Testis (tissue), 3 donors: ENCODE data around the gene CREG2. TPM values are rescaled to one million over a fixed set of nuclear protein-coding genes. Genes with fewer than 3 reads are reported as not detected.

Experiments used
- DNase-seq: peaks from one replicate; pipeline ENCODE4 v3.0.0-alpha.2; 2019
- H3K27ac ChIP-seq, 2 donors: fragments of 200-600 bp; sonication (generic); one replicate each; pipeline ENCODE4 v1.5.1; 2019
- H3K27me3 ChIP-seq: fragments of 200-600 bp; sonication (generic); one replicate; pipeline ENCODE4 v1.5.1; 2019
- H3K36me3 ChIP-seq: fragments of 200-600 bp; sonication (generic); one replicate; pipeline ENCODE4 v1.5.1; 2017; ENCODE audit warnings: low read depth; ENCODE audit errors: missing control alignments
- H3K4me1 ChIP-seq: fragments of 200-600 bp; sonication (generic); one replicate; pipeline ENCODE4 v1.5.1; 2019
- H3K4me3 ChIP-seq, 2 donors: fragments of 200-600 bp; sonication (generic); one replicate each; pipeline ENCODE4 v1.5.1; 2017 to 2019
- H3K9me3 ChIP-seq: fragments of 200-600 bp; sonication (generic); one replicate; pipeline ENCODE4 v1.5.1; 2017
- POLR2A ChIP-seq: fragments of 450-650 bp; IDR thresholded peaks from one replicate; pipeline ENCODE4 v1.6.1; 2017; ENCODE audit warnings: antibody characterized with exemption, mild to moderate bottlenecking, moderate library complexity
- WGBS, 2 donors: methylation state at CpG; one replicate each; pipeline ENCODE4 v1.1.5; 2018; 5-methylcytosine and 5-hydroxymethylcytosine counted together
- intact Hi-C: fragments of 100-400 bp; cut with DNase I; formaldehyde crosslinking; loops from one replicate; pipeline ENCODE4 v1.15.1; 2023; ENCODE audit warnings: low total_unique reads
- polyA plus RNA-seq: library from polyadenylated mRNA; stranded (reverse); fragments of 350-450 nt; fragmentation: Illumina TruSeq; extraction: RNeasy Lipid Tissue Mini Kit (QIAGEN cat#74804); gene quantifications from one replicate; pipeline ENCODE4 v1.2.3, GENCODE V29; 2014; ENCODE audit warnings: low read depth, low replicate concordance; ENCODE audit not compliant: insufficient read depth
- total RNA-seq, 2 donors: library from RNA; depleted of rRNA; stranded (reverse); fragments of >200 nt; gene quantifications; one replicate each; pipeline ENCODE4 v1.2.3, GENCODE V29; 2016
- TF ChIP-seq, protein P1 (sequence below), 3 experiments: fragments of 450-650 bp in 2 of 3; fragments of 200-600 bp in 1 of 3; sonication (generic) in 1 of 3; IDR thresholded peaks; one replicate each; pipeline ENCODE4 v1.5.1; 2016 to 2019; ENCODE audit warnings: antibody characterized with exemption in 3 of 3, mild to moderate bottlenecking in 2 of 3, moderate library complexity in 1 of 3

The CREG2 gene
- total and polyA plus RNA-seq, 3 donors from 2014 or later, result 0.19 to 0.47 (median 0.42) TPM

DNA sequence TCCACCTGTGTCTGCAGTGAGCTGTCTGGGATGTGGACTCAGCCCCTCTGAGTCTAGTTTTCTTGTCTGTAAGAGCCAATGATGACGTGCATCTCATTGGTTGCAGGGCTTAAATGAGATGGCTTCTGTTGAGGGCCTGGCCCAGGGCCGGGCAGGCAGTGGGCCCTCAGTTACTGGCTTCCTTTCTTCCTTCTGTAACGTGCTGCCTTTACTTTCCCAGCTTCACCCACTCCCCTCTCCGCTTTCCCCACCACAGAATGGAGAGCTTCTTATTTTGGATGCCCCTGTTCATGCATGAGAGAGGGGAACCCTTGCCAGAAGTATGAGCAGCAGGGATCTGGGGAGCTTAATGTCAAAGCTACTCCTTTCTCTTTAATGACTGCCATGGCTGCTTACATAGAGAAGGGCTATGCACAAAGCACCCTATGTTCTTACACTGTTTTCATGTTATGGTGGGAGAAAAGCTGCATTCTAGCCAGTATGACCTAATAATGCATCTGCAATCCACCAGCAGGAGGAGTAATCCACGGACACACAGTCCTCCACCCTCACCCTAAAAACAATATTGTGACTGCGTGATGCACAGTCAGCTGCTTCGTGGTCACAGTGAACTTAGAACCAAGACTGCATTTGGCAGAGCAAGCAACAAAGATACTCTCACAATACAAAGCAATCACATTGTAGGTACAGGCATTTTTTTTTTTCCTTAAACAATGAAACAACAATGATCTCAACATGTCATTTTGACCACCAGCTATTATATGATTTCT, 37.2 kb downstream of the CREG2 start:
- no peak overlapping the region for H3K4me3 ChIP-seq
- TF ChIP-seq, protein P1, sequence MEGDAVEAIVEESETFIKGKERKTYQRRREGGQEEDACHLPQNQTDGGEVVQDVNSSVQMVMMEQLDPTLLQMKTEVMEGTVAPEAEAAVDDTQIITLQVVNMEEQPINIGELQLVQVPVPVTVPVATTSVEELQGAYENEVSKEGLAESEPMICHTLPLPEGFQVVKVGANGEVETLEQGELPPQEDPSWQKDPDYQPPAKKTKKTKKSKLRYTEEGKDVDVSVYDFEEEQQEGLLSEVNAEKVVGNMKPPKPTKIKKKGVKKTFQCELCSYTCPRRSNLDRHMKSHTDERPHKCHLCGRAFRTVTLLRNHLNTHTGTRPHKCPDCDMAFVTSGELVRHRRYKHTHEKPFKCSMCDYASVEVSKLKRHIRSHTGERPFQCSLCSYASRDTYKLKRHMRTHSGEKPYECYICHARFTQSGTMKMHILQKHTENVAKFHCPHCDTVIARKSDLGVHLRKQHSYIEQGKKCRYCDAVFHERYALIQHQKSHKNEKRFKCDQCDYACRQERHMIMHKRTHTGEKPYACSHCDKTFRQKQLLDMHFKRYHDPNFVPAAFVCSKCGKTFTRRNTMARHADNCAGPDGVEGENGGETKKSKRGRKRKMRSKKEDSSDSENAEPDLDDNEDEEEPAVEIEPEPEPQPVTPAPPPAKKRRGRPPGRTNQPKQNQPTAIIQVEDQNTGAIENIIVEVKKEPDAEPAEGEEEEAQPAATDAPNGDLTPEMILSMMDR (IDR thresholded peaks at IDR 0.05), result peak in 1 of 3 experiments; percentile 6
- TF ChIP-seq POLR2A, result no peak
- no peak overlapping the region for H3K27ac ChIP-seq
- H3K9me3 ChIP-seq, result no peaks in the 10 kb centered on the region
- no peaks in the 10 kb centered on the region for H3K4me1 ChIP-seq
- no peak for DNase-seq
- H3K27me3 ChIP-seq, result no peaks in the 10 kb centered on the region
- H3K36me3 ChIP-seq, result no peaks in the 10 kb centered on the region
- intact Hi-C loops, result no loop called here
- WGBS, 2 donors, result 75 to 86% methylated on average over 7 of the region's 7 CpGs

DNA sequence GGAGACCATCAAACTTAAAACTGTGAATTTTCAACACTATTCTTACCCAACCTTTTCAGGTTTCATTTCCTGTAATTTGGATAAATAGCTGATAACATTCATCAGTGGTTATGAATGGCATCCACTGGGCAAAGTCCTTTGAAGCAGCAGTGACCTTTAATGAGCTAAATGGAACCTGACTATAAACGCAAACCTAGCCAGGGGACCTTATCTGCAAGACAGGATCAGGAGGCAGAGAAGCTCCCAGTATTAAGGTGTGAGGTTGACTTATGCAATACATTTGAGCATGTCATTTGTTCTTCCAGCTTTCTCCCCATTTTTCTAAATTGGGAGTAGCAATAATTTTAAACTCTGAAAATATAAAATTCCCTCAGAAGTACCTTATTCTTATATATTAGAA, 38.4 kb downstream of the CREG2 start:
- no peak overlapping the region for H3K4me3 ChIP-seq
- H3K27ac ChIP-seq, result no peak overlapping the region
- no peak for DNase-seq
- H3K4me1 ChIP-seq, result no peaks in the 10 kb centered on the region
- intact Hi-C loops, result no loop called here
- no peaks in the 10 kb centered on the region for H3K36me3 ChIP-seq
- H3K9me3 ChIP-seq, result no peaks in the 10 kb centered on the region
- 82 to 96% methylated on average over 1 of the region's 1 CpG for WGBS, 2 donors
- no peak for TF ChIP-seq POLR2A
- TF ChIP-seq, protein P1 (IDR thresholded peaks at IDR 0.05), result no peak
- H3K27me3 ChIP-seq, result no peaks in the 10 kb centered on the region

DNA sequence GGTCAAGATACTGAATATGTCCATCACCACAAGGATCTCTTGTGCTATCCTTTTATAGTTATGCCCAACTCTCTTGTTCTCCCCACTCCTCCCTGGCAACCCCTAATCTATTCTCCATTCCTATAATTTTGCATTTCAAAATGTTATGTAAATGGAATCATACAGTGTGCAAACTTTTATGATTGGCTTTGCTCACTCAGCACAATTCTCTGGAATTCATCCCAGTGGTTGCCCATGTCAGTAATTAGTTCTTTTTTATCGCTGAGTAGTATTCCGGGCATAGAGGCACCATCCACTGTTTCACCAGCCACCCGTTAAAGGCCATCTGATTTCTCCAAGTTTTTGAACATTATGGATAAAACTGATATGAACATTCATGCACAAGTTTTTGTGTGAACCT, 40.4 kb downstream of the CREG2 start:
- intact Hi-C loops, result no loop called here
- no peaks in the 10 kb centered on the region for H3K27me3 ChIP-seq
- no peak overlapping the region for H3K4me3 ChIP-seq
- DNase-seq, result no peak
- no peak overlapping the region for H3K27ac ChIP-seq
- no peaks in the 10 kb centered on the region for H3K36me3 ChIP-seq
- no peak for TF ChIP-seq POLR2A
- TF ChIP-seq, protein P1 (IDR thresholded peaks at IDR 0.05), result no peak
- WGBS, 2 donors, result 96 to 97% methylated on average over 3 of the region's 3 CpGs
- peaks cover 2% of the 10 kb centered on the region for H3K4me1 ChIP-seq
- H3K9me3 ChIP-seq, result no peaks in the 10 kb centered on the region

DNA sequence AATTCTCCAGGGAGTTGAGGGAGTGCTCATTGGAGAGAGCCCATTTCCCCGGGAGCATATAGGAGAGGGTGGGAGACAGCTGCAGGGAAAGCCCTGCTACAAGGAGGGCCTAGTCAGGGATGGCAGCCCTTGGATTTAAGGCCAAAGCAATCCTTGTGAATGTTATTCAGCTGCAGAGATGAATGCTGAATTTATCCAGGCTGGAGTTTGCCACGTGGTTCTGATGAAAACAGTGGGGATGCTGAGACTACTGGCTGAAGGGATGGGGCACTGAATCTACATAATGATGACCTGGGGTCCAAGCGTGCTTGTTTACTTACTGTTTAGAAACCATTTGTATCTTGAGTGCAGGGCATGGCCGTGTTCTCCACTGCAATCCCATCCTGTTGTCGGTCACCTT, 43.2 kb downstream of the CREG2 start:
- Histone ChIP-seq H3K27me3 (no peaks in the 10 kb centered on the region), H3K36me3 (no peaks in the 10 kb centered on the region), H3K27ac (no peak overlapping the region), H3K9me3 (no peaks in the 10 kb centered on the region), H3K4me3 (no peak overlapping the region), H3K4me1 (peaks cover 9% of the 10 kb centered on the region)
- TF ChIP-seq, protein P1 (IDR thresholded peaks at IDR 0.05), result no peak
- no peak for TF ChIP-seq POLR2A
- 49 to 65% methylated on average over 5 of the region's 5 CpGs for WGBS, 2 donors
- DNase-seq, result no peak
- intact Hi-C loops, result no loop called here

DNA sequence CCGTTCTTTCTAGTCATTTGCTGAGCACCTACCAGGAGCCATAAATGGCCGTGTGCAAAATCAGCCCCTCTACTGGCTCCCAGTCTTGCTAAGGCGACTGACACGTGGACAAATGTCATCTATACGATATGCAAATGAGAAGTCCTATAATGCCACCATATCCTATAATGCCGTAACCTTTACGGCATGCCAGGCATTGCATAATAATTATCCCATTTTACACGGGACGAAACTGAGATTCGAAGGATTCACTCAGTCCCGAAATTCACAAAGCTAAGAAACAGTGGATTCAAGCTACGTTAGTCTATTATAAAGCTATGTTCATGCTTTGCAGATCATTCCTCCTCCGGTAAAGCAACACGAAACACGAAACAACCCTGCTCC, 44.7 kb downstream of the CREG2 start:
- 72 to 75% methylated on average over 15 of the region's 15 CpGs for WGBS, 2 donors
- H3K4me1 ChIP-seq, result peaks cover 9% of the 10 kb centered on the region
- intact Hi-C loops, result no loop called here
- DNase-seq, result no peak
- H3K36me3 ChIP-seq, result no peaks in the 10 kb centered on the region
- H3K27me3 ChIP-seq, result no peaks in the 10 kb centered on the region
- no peaks in the 10 kb centered on the region for H3K9me3 ChIP-seq
- H3K4me3 ChIP-seq, result peak overlapping the region in 1 of 2 donors; percentile 14
- TF ChIP-seq, protein P1 (IDR thresholded peaks at IDR 0.05), result no peak
- no peak for TF ChIP-seq POLR2A
- H3K27ac ChIP-seq, result no peak overlapping the region
